ENCODE data around the gene CATSPER1. TPM values are rescaled to one million over a fixed set of nuclear protein-coding genes. Genes with fewer than 3 reads are reported as not detected.

The CATSPER1 gene
- total and polyA plus RNA-seq, 2 of the 13 experiments (the other 11 are each of a cell fraction or from before 2014, with no cell fraction given) = 0.17 TPM; not detected in 1

GRCh38 chr11:66042227-66042995 lies 16.1 kb upstream of the CATSPER1 start:
- Histone ChIP-seq H3K9me3 (ENCODE audit: low read length) (no peaks in the 10 kb centered on the region), H3K4me2 (ENCODE audit: low read depth, low read length) (no peak overlapping the region), H4K20me1 (ENCODE audit: insufficient read depth, low read length) (no peaks in the 10 kb centered on the region), H2AFZ (ENCODE audit: low read length) (no peak overlapping the region), H3K27me3 (ENCODE audit: control insufficient read depth in 1 of 2, insufficient read depth in 2 of 2, low read length in 2 of 2) (peaks cover 6 to 28% of the 10 kb centered on the region in 2 experiments; a peak in 4 of 5 replicates), H3K36me3 (replicated peaks in 1 of 2; ENCODE audit: control insufficient read depth in 1 of 2, insufficient read depth in 2 of 2, low read length in 2 of 2) (no peaks in the 10 kb centered on the region), H3K4me1 (ENCODE audit: insufficient read depth, low read length) (peaks cover 30% of the 10 kb centered on the region), H3K4me3 (replicated peaks in 1 of 3; ENCODE audit: insufficient read depth in 1 of 3, low read depth in 2 of 3, low read length in 3 of 3) (no peak overlapping the region), H3K27ac (ENCODE audit: extremely low read length, insufficient read depth, low read length) (no peak overlapping the region), H3K9ac (ENCODE audit: insufficient read depth, low read depth, low read length) (no peak overlapping the region), H3K79me2 (ENCODE audit: insufficient read depth, low read length) (no peaks in the 10 kb centered on the region)
- POLR2A ChIA-PET = no interaction called here
- TF ChIP-seq RERE (CRISPR knock-in tag; IDR thresholded peaks at IDR 0.05; ENCODE audit: low read depth) (no peak), CEBPB (IDR thresholded peaks at IDR 0.05; ENCODE audit: borderline replicate concordance, low read depth, low read length) (peak; percentile 48; the same call in 1 of the 2 replicates)
- 92% methylated on average over 46 of the region's 81 CpGs for WGBS (ENCODE audit: low lambda C conversion rate)
- in situ Hi-C loops (cut with HindIII; ENCODE audit: extremely low pct_ligation_motif_present, low pct_unique_long_range_greater_than_20kb) = no loop called here
- FAIRE-seq (no peak), ATAC-seq (no peak), DNase-seq (ENCODE audit: low spot score) (no peak)
- intact Hi-C loops (cut with micrococcal nuclease; ENCODE audit: unreplicated experiment) = no loop called here
- BruUV-seq (replicated peaks) = no TSS peak
- CTCF ChIA-PET (ENCODE audit: low intra/inter-chr PET ratio, low total read pairs) = no interaction called here
